Nephron progenitor cell (in vitro differentiated cells): ENCODE results near the gene GPATCH2.

Experiments
- DNase-seq: peaks from one replicate; pipeline ENCODE4 v3.0.0; 2021
- H3K27ac Mint-ChIP-seq: 2 replicates; pipeline ENCODE4 v1.8.0; 2021; ENCODE audit warnings: mild to moderate bottlenecking, moderate library complexity, mixed read lengths
- H3K27me3 Mint-ChIP-seq: 2 replicates; pipeline ENCODE4 v1.8.0; 2021; ENCODE audit warnings: mild to moderate bottlenecking, low read depth, mixed read lengths; ENCODE audit not compliant: poor library complexity
- H3K36me3 Mint-ChIP-seq: 2 replicates; pipeline ENCODE4 v1.8.0; 2021; ENCODE audit warnings: low read depth, mixed read lengths
- H3K4me1 Mint-ChIP-seq: 2 replicates; pipeline ENCODE4 v1.8.0; 2021; ENCODE audit warnings: mixed read lengths
- H3K4me3 Mint-ChIP-seq: 2 replicates; pipeline ENCODE4 v1.8.0; 2021; ENCODE audit warnings: mild to moderate bottlenecking, moderate library complexity, mixed read lengths
- H3K9me3 Mint-ChIP-seq: 2 replicates; pipeline ENCODE4 v1.8.0; 2021; ENCODE audit warnings: mild to moderate bottlenecking, moderate library complexity, mixed read lengths
- TF ChIP-seq, protein P1 (sequence below): fragments of 200-600 bp; sonication (generic); IDR thresholded peaks from 2 replicates; pipeline ENCODE4 v1.5.0; 2021; ENCODE audit warnings: antibody characterized with exemption

GPATCH2 gene

DNA sequence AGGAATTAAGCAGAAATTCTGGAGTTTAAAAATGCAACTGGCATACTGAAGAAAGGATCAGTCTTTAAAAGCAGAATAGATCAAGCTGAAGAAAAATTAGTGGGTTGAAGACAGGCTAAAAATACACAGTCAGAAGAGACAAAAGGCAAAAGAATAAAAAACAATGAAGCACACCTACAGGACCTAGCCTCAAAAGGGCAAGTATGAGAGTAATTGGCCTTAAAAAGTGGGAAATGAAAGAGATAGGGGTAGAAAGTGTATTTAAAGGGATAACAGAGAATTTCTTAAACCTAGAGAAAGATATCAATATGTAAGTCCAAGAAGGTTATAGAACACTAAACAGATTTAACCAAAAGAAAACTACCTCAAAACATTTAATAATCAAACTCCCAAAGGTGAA, 152.4 kb downstream of the GPATCH2 start:
- H3K27ac Mint-ChIP-seq = no peak overlapping the region
- no peak for DNase-seq
- TF ChIP-seq, protein P1, sequence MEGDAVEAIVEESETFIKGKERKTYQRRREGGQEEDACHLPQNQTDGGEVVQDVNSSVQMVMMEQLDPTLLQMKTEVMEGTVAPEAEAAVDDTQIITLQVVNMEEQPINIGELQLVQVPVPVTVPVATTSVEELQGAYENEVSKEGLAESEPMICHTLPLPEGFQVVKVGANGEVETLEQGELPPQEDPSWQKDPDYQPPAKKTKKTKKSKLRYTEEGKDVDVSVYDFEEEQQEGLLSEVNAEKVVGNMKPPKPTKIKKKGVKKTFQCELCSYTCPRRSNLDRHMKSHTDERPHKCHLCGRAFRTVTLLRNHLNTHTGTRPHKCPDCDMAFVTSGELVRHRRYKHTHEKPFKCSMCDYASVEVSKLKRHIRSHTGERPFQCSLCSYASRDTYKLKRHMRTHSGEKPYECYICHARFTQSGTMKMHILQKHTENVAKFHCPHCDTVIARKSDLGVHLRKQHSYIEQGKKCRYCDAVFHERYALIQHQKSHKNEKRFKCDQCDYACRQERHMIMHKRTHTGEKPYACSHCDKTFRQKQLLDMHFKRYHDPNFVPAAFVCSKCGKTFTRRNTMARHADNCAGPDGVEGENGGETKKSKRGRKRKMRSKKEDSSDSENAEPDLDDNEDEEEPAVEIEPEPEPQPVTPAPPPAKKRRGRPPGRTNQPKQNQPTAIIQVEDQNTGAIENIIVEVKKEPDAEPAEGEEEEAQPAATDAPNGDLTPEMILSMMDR = no peak
- peaks cover 23% of the 10 kb centered on the region for H3K36me3 Mint-ChIP-seq
- peaks cover 3% of the 10 kb centered on the region for H3K9me3 Mint-ChIP-seq
- no peak overlapping the region for H3K4me3 Mint-ChIP-seq
- H3K27me3 Mint-ChIP-seq = no peaks in the 10 kb centered on the region
- H3K4me1 Mint-ChIP-seq = no peaks in the 10 kb centered on the region

DNA sequence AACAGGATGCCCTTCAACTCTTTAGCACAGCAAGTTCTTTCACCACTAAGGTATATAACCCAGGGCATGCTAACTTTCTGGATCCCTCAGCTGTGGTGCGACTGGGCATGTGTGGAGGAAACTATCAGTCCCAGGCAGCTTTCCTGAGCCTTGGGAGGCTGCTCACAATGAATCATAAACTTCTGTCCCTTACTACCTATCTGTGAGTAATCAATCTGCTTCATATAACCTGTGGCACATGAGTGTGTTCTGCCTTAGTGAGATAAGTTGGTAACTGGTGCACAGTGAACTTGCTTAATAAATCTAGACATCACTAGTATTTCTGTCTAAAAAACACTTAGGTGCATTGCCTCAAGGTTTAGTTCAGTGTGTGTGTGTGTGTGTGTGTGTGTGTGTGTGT, 158.0 kb downstream of the GPATCH2 start:
- TF ChIP-seq, protein P1 = no peak
- no peaks in the 10 kb centered on the region for H3K27me3 Mint-ChIP-seq
- no peaks in the 10 kb centered on the region for H3K36me3 Mint-ChIP-seq
- H3K27ac Mint-ChIP-seq = no peak overlapping the region
- DNase-seq = no peak
- no peaks in the 10 kb centered on the region for H3K4me1 Mint-ChIP-seq
- no peaks in the 10 kb centered on the region for H3K9me3 Mint-ChIP-seq
- H3K4me3 Mint-ChIP-seq = no peak overlapping the region

DNA sequence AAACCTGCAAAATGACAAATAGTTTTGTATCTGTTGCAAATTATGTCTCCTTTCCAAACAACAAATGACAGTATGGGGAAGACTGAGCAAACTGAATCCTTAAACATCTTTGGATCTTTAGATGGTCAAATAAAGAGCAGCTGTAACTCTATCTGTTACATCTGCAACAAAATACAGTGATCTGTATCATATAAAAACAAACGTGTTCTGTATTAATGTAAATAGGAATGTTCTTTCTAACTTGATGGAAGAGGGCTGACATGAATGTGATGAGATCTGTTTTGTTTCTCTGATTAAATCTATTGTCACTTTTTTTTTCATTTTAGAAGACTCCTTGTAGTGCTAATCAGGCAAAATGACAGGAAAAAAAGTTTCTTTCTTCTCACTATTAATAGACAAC, 159.5 kb downstream of the GPATCH2 start:
- no peaks in the 10 kb centered on the region for H3K4me1 Mint-ChIP-seq
- TF ChIP-seq, protein P1 = no peak
- H3K36me3 Mint-ChIP-seq = peaks cover 3% of the 10 kb centered on the region
- H3K27ac Mint-ChIP-seq = no peak overlapping the region
- no peaks in the 10 kb centered on the region for H3K9me3 Mint-ChIP-seq
- H3K4me3 Mint-ChIP-seq = no peak overlapping the region
- DNase-seq = no peak
- H3K27me3 Mint-ChIP-seq = no peaks in the 10 kb centered on the region

DNA sequence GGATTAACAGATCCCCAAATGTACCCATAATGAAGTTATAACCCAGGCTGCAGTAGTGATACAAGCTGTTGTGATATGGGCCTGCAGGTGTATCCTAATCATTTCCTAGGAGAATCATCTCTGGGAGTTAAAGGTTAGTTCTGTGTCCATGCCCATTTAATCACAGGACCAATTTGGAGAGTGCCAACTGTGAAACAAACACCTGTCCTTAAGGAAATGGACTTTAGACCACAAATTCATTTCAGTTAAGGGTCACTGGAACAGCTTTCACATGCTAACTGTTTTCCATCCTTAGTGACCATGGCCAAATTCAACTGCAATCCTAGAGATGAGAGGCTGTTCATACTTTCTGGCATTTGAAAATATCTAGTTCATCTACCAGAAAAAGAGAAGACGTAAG, 160.9 kb downstream of the GPATCH2 start:
- Mint-ChIP-seq H3K36me3 (peaks cover 17% of the 10 kb centered on the region), H3K27ac (no peak overlapping the region), H3K27me3 (no peaks in the 10 kb centered on the region), H3K4me1 (no peaks in the 10 kb centered on the region), H3K4me3 (no peak overlapping the region), H3K9me3 (peaks cover 7% of the 10 kb centered on the region)
- no peak for DNase-seq
- TF ChIP-seq, protein P1 = no peak

DNA sequence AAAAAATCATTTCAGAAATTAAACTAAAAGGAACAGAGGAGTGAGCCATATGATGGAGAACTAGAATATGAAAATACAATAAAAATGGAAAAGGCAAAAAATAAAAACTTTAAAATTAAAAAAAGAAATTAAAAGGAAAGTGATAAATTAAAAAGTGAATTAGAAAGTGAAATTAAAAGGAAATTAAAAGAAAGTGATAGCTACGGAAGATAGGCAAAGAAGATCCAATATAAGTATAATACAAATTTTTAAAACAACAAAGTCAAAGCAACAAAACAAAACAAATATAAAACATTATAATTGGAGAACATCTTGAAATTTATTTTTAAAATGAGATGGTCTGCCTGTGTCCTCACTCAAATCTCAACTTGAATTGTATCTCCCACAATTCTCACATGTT, 165.8 kb downstream of the GPATCH2 start:
- Mint-ChIP-seq H3K4me3 (no peak overlapping the region), H3K9me3 (peaks cover 17% of the 10 kb centered on the region), H3K36me3 (peaks cover 27% of the 10 kb centered on the region), H3K27me3 (no peaks in the 10 kb centered on the region), H3K4me1 (no peaks in the 10 kb centered on the region), H3K27ac (no peak overlapping the region)
- TF ChIP-seq, protein P1 = no peak
- DNase-seq = no peak

DNA sequence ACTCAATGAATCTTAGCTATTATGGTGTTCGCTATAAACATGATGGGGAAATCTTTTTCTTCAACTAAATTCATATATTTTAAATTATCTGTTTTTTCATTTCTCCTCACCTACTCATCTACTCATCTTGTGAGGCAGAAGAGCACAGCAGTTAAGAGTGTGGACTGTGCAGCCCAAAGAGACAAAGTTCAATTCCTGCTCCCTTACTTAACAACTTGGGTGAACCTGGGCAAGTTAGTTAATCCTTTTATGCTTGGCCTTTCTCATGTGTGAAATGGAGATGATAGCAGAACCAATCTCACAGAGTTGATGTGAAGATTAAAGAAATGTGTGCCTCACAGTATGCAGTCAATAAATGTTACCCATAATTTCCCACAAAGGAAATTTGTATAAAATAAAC, 168.2 kb downstream of the GPATCH2 start:
- H3K4me1 Mint-ChIP-seq = no peaks in the 10 kb centered on the region
- H3K9me3 Mint-ChIP-seq = peaks cover 17% of the 10 kb centered on the region
- H3K4me3 Mint-ChIP-seq = no peak overlapping the region
- H3K27ac Mint-ChIP-seq = no peak overlapping the region
- no peaks in the 10 kb centered on the region for H3K27me3 Mint-ChIP-seq
- TF ChIP-seq, protein P1 = no peak
- H3K36me3 Mint-ChIP-seq = peaks cover 38% of the 10 kb centered on the region
- DNase-seq = no peak
